SK-N-SH (cell line): Measurements from ENCODE around the gene INS. TPM values are rescaled to one million over a fixed set of nuclear protein-coding genes. Genes with fewer than 3 reads are reported as not detected.

Experiments
- CTCF ChIA-PET: fragments of 300-600, 350-600 bp; formaldehyde crosslinking; extraction: SDS; loops from one replicate; lab custom pipeline; 2021; lab: Yijun Ruan, JAX
- POLR2A ChIA-PET: fragments of 350-600 bp; sonication (Branson Sonifier 250); formaldehyde crosslinking; extraction: SDS; loops from one replicate; lab custom pipeline; 2020; ENCODE audit warnings: antibody characterized with exemption, inconsistent platforms; lab: Yijun Ruan, JAX
- DNase-seq: peaks from one replicate; pipeline ENCODE4 v3.0.0; 2012
- H2AFZ ChIP-seq: fragments of 200-600 bp; sonication (generic); 2 replicates; pipeline ENCODE4 v1.8.1; 2016; ENCODE audit warnings: antibody characterized with exemption, mild to moderate bottlenecking, low read depth
- H3F3A ChIP-seq: fragments of 200-600 bp; sonication (generic); replicated peaks from 2 replicates; pipeline ENCODE3; 2016; ENCODE audit warnings: antibody characterized with exemption, mild to moderate bottlenecking; ENCODE audit not compliant: insufficient read depth
- H3K27ac ChIP-seq, 2 experiments: fragments of 200-500 bp in 1 of 2; fragments of 200-600 bp in 1 of 2; sonication (Bioruptor generic) in 1 of 2; sonication (generic), shearing (Covaris generic) in 1 of 2; 2 replicates each; pipeline versions ENCODE4 v1.5.1 to v1.6.1; 2014 to 2016; ENCODE audit warnings: low read depth in 2 of 2, inconsistent platforms in 1 of 2, low read length in 1 of 2, mild to moderate bottlenecking in 1 of 2, mixed read lengths in 1 of 2
- H3K27me3 ChIP-seq: fragments of 200-600 bp; sonication (generic), shearing (Covaris generic); 2 replicates; pipeline ENCODE4 v1.6.1; 2016; ENCODE audit warnings: mixed run types; ENCODE audit not compliant: insufficient read depth
- H3K36me3 ChIP-seq, 2 experiments: fragments of 200-500 bp in 1 of 2; fragments of 200-600 bp in 1 of 2; sonication (Bioruptor generic) in 1 of 2; sonication (generic) in 1 of 2; replicated peaks in 1 of 2; 2 replicates each; pipeline versions ENCODE3 to v1.5.1; 2014 to 2016; ENCODE audit warnings: low read length in 1 of 2, mild to moderate bottlenecking in 1 of 2; ENCODE audit not compliant: insufficient read depth in 2 of 2, control insufficient read depth in 1 of 2
- H3K4me1 ChIP-seq, 2 experiments: fragments of 200-500 bp in 1 of 2; fragments of 200-600 bp in 1 of 2; sonication (Bioruptor generic) in 1 of 2; sonication (generic), shearing (Covaris generic) in 1 of 2; 2 replicates each; pipeline versions ENCODE4 v1.5.1 to v1.6.1; 2014 to 2016; ENCODE audit warnings: low read depth in 1 of 2, low read length in 1 of 2, mixed run types in 1 of 2; ENCODE audit not compliant: insufficient read depth in 2 of 2, control insufficient read depth in 1 of 2
- H3K4me2 ChIP-seq: fragments of 200-600 bp; sonication (generic), shearing (Covaris generic); 2 replicates; pipeline ENCODE4 v1.6.1; 2017; ENCODE audit warnings: mixed run types
- H3K4me3 ChIP-seq, 2 experiments: fragments of 200-500 bp in 1 of 2; fragments of 200-600 bp in 1 of 2; sonication (Bioruptor generic) in 1 of 2; sonication (generic), shearing (Covaris generic) in 1 of 2; 2 replicates each; pipeline versions ENCODE4 v1.5.1 to v1.8.1; 2014 to 2016; ENCODE audit warnings: low read depth in 2 of 2, inconsistent platforms in 1 of 2, low read length in 1 of 2, mild to moderate bottlenecking in 1 of 2, mixed read lengths in 1 of 2, moderate library complexity in 1 of 2
- H3K79me2 ChIP-seq: fragments of 200-600 bp; sonication (generic); 2 replicates; pipeline ENCODE4 v1.8.1; 2017; ENCODE audit warnings: mild to moderate bottlenecking; ENCODE audit not compliant: insufficient read depth
- H3K9ac ChIP-seq: fragments of 200-600 bp; sonication (generic); 2 replicates; pipeline ENCODE4 v1.6.1; 2017; ENCODE audit warnings: mixed run types
- H3K9me2 ChIP-seq: fragments of 200-600 bp; sonication (generic); 2 replicates; pipeline ENCODE4 v1.6.1; 2017; ENCODE audit warnings: mixed run types
- H3K9me3 ChIP-seq: fragments of 200-600 bp; sonication (generic); 2 replicates; pipeline ENCODE4 v1.6.1; 2017; ENCODE audit warnings: mixed run types, mild to moderate bottlenecking, moderate library complexity
- H4K20me1 ChIP-seq: fragments of 200-600 bp; sonication (generic); 2 replicates; pipeline ENCODE4 v1.6.1; 2017; ENCODE audit warnings: mild to moderate bottlenecking, mixed run types; ENCODE audit not compliant: insufficient read depth
- EP300 ChIP-seq, 2 experiments: IDR thresholded peaks; 2 replicates each; pipeline versions ENCODE4 v1.4.0 to v1.6.1; 2012; ENCODE audit warnings: borderline replicate concordance in 1 of 2, low read depth in 1 of 2, low read length in 1 of 2
- FOXM1 ChIP-seq: IDR thresholded peaks from 2 replicates; pipeline ENCODE4 v1.4.0; 2012; ENCODE audit warnings: low read depth, mild to moderate bottlenecking
- GABPA ChIP-seq: IDR thresholded peaks from 2 replicates; pipeline ENCODE4 v1.4.0; 2012; ENCODE audit warnings: low read depth, mild to moderate bottlenecking
- GATA2 ChIP-seq: sonication (generic); formaldehyde crosslinking; IDR thresholded peaks from 2 replicates; pipeline ENCODE4 v1.5.0; 2020; ENCODE audit warnings: mild to moderate bottlenecking, missing genetic modification reagents
- MXI1 ChIP-seq: IDR thresholded peaks from 2 replicates; pipeline ENCODE4 v1.6.1; 2012; ENCODE audit warnings: mild to moderate bottlenecking, low read depth, low read length, improper control_type of control experiment
- NFIC ChIP-seq: IDR thresholded peaks from 2 replicates; pipeline ENCODE4 v1.4.0; 2012; ENCODE audit warnings: borderline replicate concordance
- NRF1 ChIP-seq: IDR thresholded peaks from 2 replicates; pipeline ENCODE4 v1.6.1; 2012; ENCODE audit warnings: low read depth, mild to moderate bottlenecking, low read length
- POLR2AphosphoS5 ChIP-seq: IDR thresholded peaks from 2 replicates; pipeline ENCODE4 v1.6.1; 2012; ENCODE audit warnings: low read depth, low read length
- RAD21 ChIP-seq: IDR thresholded peaks from 2 replicates; pipeline ENCODE4 v1.6.1; 2012; ENCODE audit warnings: mild to moderate bottlenecking, low read length
- RFX5 ChIP-seq: IDR thresholded peaks from 2 replicates; pipeline ENCODE4 v1.6.1; 2012; ENCODE audit warnings: mild to moderate bottlenecking, improper control_type of control experiment, low read length
- SIN3A ChIP-seq: IDR thresholded peaks from 2 replicates; pipeline ENCODE4 v1.6.1; 2012; ENCODE audit warnings: low read depth, mild to moderate bottlenecking, low read length, moderate library complexity, borderline replicate concordance
- TCF12 ChIP-seq: IDR thresholded peaks from 2 replicates; pipeline ENCODE4 v1.4.0; 2012
- TEAD4 ChIP-seq: IDR thresholded peaks from 2 replicates; pipeline ENCODE4 v1.4.0; 2012; ENCODE audit warnings: mild to moderate bottlenecking, borderline replicate concordance; ENCODE audit not compliant: insufficient read depth
- YY1 ChIP-seq: IDR thresholded peaks from 2 replicates; pipeline ENCODE4 v1.4.0; 2012; ENCODE audit warnings: low read depth, mild to moderate bottlenecking
- WGBS: methylation state at CpG from one replicate; pipeline ENCODE4 v1.1.6; 2017; ENCODE audit warnings: low lambda C conversion rate; 5-methylcytosine and 5-hydroxymethylcytosine counted together
- polyA plus RNA-seq, 3 experiments: library from polyadenylated mRNA; depleted of rRNA; stranded (reverse); fragments of >200 nt; gene quantifications; 2 replicates each; pipeline ENCODE4 v1.2.3, GENCODE V29; 2012
- TF ChIP-seq, protein P1 (sequence below): IDR thresholded peaks from 2 replicates; pipeline ENCODE4 v1.4.0; 2012; ENCODE audit warnings: low read depth
- TF ChIP-seq, protein P2 (sequence below): IDR thresholded peaks from 2 replicates; pipeline ENCODE4; 2012
- TF ChIP-seq, protein P3 (sequence below): IDR thresholded peaks from 2 replicates; pipeline ENCODE4 v1.6.1; 2012; ENCODE audit warnings: mild to moderate bottlenecking, low read depth, low read length, moderate library complexity
- TF ChIP-seq, protein P4 (sequence below): fragments of 150-350 bp; IDR thresholded peaks from 2 replicates; pipeline ENCODE4 v1.6.1; 2016; ENCODE audit warnings: mild to moderate bottlenecking, low read depth, low read length
- TF ChIP-seq, protein P5 (sequence below): fragments of 150-350 bp; IDR thresholded peaks from 2 replicates; pipeline ENCODE4 v1.6.1; 2017; ENCODE audit warnings: antibody characterized with exemption, low read length, low read depth, borderline replicate concordance
- TF ChIP-seq, protein P6 (sequence below): IDR thresholded peaks from 2 replicates; pipeline ENCODE4 v1.4.0; 2012; ENCODE audit warnings: low read depth, borderline replicate concordance

The INS gene
- polyA plus RNA-seq, 1 of the 3 experiments (the other 2 are of a cell fraction), result not detected

DNA sequence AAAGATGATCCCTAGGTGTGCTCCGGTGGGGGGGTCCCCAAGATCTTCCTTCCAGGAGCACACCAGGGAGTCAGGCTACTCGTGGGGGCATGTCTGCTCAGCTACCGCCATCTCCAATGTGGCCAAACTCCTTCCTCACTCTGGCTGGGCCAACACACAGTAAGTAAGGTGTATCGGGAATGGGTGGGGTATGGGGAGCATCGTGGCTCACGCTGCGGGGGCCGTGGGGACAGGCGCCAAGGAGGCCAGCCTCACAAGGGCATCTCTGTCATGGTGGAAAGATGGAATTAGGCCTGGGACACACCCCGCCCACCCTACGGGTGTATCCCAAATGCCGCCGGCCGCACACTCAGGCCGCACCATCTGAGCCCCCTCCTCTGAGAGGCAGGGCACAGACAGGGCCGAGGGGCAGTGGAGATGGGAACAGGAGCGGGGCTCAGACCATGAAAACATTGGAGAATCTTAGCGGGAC is 30.1 kb downstream of the INS start:
- no peak for TF ChIP-seq GATA2
- TF ChIP-seq TCF12, result no peak
- TF ChIP-seq, protein P1, sequence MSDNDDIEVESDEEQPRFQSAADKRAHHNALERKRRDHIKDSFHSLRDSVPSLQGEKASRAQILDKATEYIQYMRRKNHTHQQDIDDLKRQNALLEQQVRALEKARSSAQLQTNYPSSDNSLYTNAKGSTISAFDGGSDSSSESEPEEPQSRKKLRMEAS, result no peak
- no peak for TF ChIP-seq TEAD4
- TF ChIP-seq, protein P2, sequence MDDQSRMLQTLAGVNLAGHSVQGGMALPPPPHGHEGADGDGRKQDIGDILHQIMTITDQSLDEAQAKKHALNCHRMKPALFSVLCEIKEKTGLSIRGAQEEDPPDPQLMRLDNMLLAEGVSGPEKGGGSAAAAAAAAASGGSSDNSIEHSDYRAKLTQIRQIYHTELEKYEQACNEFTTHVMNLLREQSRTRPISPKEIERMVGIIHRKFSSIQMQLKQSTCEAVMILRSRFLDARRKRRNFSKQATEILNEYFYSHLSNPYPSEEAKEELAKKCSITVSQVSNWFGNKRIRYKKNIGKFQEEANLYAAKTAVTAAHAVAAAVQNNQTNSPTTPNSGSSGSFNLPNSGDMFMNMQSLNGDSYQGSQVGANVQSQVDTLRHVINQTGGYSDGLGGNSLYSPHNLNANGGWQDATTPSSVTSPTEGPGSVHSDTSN, result no peak
- TF ChIP-seq, protein P3, sequence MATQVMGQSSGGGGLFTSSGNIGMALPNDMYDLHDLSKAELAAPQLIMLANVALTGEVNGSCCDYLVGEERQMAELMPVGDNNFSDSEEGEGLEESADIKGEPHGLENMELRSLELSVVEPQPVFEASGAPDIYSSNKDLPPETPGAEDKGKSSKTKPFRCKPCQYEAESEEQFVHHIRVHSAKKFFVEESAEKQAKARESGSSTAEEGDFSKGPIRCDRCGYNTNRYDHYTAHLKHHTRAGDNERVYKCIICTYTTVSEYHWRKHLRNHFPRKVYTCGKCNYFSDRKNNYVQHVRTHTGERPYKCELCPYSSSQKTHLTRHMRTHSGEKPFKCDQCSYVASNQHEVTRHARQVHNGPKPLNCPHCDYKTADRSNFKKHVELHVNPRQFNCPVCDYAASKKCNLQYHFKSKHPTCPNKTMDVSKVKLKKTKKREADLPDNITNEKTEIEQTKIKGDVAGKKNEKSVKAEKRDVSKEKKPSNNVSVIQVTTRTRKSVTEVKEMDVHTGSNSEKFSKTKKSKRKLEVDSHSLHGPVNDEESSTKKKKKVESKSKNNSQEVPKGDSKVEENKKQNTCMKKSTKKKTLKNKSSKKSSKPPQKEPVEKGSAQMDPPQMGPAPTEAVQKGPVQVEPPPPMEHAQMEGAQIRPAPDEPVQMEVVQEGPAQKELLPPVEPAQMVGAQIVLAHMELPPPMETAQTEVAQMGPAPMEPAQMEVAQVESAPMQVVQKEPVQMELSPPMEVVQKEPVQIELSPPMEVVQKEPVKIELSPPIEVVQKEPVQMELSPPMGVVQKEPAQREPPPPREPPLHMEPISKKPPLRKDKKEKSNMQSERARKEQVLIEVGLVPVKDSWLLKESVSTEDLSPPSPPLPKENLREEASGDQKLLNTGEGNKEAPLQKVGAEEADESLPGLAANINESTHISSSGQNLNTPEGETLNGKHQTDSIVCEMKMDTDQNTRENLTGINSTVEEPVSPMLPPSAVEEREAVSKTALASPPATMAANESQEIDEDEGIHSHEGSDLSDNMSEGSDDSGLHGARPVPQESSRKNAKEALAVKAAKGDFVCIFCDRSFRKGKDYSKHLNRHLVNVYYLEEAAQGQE, result no peak
- TF ChIP-seq, protein P4, sequence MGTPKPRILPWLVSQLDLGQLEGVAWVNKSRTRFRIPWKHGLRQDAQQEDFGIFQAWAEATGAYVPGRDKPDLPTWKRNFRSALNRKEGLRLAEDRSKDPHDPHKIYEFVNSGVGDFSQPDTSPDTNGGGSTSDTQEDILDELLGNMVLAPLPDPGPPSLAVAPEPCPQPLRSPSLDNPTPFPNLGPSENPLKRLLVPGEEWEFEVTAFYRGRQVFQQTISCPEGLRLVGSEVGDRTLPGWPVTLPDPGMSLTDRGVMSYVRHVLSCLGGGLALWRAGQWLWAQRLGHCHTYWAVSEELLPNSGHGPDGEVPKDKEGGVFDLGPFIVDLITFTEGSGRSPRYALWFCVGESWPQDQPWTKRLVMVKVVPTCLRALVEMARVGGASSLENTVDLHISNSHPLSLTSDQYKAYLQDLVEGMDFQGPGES, result no peak
- TF ChIP-seq, protein P5, sequence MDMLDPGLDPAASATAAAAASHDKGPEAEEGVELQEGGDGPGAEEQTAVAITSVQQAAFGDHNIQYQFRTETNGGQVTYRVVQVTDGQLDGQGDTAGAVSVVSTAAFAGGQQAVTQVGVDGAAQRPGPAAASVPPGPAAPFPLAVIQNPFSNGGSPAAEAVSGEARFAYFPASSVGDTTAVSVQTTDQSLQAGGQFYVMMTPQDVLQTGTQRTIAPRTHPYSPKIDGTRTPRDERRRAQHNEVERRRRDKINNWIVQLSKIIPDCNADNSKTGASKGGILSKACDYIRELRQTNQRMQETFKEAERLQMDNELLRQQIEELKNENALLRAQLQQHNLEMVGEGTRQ, result no peak
- no peak for TF ChIP-seq RAD21
- no peak for TF ChIP-seq FOXM1
- no peak for TF ChIP-seq POLR2AphosphoS5
- TF ChIP-seq, protein P6, sequence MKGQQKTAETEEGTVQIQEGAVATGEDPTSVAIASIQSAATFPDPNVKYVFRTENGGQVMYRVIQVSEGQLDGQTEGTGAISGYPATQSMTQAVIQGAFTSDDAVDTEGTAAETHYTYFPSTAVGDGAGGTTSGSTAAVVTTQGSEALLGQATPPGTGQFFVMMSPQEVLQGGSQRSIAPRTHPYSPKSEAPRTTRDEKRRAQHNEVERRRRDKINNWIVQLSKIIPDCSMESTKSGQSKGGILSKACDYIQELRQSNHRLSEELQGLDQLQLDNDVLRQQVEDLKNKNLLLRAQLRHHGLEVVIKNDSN, result no peak
- TF ChIP-seq NFIC, result no peak
- TF ChIP-seq YY1, result no peak
- no peak for TF ChIP-seq SIN3A
- no peak for TF ChIP-seq GABPA
- TF ChIP-seq NRF1, result no peak
- TF ChIP-seq RFX5, result no peak
- TF ChIP-seq MXI1, result no peak
- no peak for TF ChIP-seq EP300 (IDR thresholded peaks at IDR 0.05; ENCODE audit: borderline replicate concordance in 1 of 2, low read depth in 1 of 2, low read length in 1 of 2)
- peaks cover 0 to 19% of the 10 kb centered on the region in 2 experiments; a peak in 1 of 4 replicates for H3K4me1 ChIP-seq
- no peaks in the 10 kb centered on the region for H3K27me3 ChIP-seq
- no peak overlapping the region for H3K4me2 ChIP-seq
- no peaks in the 10 kb centered on the region for H3K9me2 ChIP-seq
- 82% methylated on average over 15 of the region's 18 CpGs for WGBS
- H3F3A ChIP-seq, result no peaks in the 10 kb centered on the region
- no peaks in the 10 kb centered on the region for H4K20me1 ChIP-seq
- DNase-seq, result no peak
- H3K79me2 ChIP-seq, result no peaks in the 10 kb centered on the region
- no peak overlapping the region for H3K4me3 ChIP-seq
- H3K9me3 ChIP-seq, result no peaks in the 10 kb centered on the region
- no peak overlapping the region for H3K9ac ChIP-seq
- no peak overlapping the region for H2AFZ ChIP-seq
- H3K36me3 ChIP-seq, result no peaks in the 10 kb centered on the region
- H3K27ac ChIP-seq, result no peak overlapping the region
- ChIA-PET CTCF (interaction anchor here (1.1 to 1.9 kb wide), 3 partner anchors 19 to 93 kb away, joined by 3 to 5 read pairs (median 4); no protein-coding TSS in a partner anchor), POLR2A (no interaction called here)
